Activated CD4-positive, alpha-beta T cell treated with anti-CD3 and anti-CD28 coated beads, Interleukin-2, amount 10 ng/mL, durations not matched to agents 24 days and 14 days (primary cell): ENCODE data around the gene PRKCA. TPM values are rescaled to one million over a fixed set of nuclear protein-coding genes. Genes with fewer than 3 reads are reported as not detected.

Source experiments
- DNase-seq: peaks from one replicate; pipeline ENCODE4 v3.0.0; 2022
- H3K27ac Mint-ChIP-seq: one replicate; pipeline ENCODE4 v1.8.0; 2022; ENCODE audit warnings: mild to moderate bottlenecking, mixed read lengths
- H3K27me3 Mint-ChIP-seq: one replicate; pipeline ENCODE4 v1.8.0; 2022; ENCODE audit warnings: mixed read lengths
- H3K36me3 Mint-ChIP-seq: one replicate; pipeline ENCODE4 v1.8.0; 2022; ENCODE audit warnings: low read depth, mild to moderate bottlenecking, mixed read lengths
- H3K4me1 Mint-ChIP-seq: one replicate; pipeline ENCODE4 v1.8.0; 2021; ENCODE audit warnings: mixed read lengths
- H3K4me3 Mint-ChIP-seq: one replicate; pipeline ENCODE4 v1.8.0; 2022; ENCODE audit warnings: mild to moderate bottlenecking, moderate library complexity, mixed read lengths
- H3K9me3 Mint-ChIP-seq: one replicate; pipeline ENCODE4 v1.8.0; 2021; ENCODE audit warnings: mixed read lengths
- intact Hi-C: fragments of 100-400 bp; cut with micrococcal nuclease; formaldehyde crosslinking; loops from one replicate; pipeline ENCODE4 v1.15.1; 2023
- total RNA-seq: library from RNA; stranded (reverse); gene quantifications from 2 replicates; pipeline ENCODE4 v1.2.3, GENCODE V29; 2022

The PRKCA gene
- total RNA-seq, 1 donor from 2014 or later, result 164 TPM

DNA sequence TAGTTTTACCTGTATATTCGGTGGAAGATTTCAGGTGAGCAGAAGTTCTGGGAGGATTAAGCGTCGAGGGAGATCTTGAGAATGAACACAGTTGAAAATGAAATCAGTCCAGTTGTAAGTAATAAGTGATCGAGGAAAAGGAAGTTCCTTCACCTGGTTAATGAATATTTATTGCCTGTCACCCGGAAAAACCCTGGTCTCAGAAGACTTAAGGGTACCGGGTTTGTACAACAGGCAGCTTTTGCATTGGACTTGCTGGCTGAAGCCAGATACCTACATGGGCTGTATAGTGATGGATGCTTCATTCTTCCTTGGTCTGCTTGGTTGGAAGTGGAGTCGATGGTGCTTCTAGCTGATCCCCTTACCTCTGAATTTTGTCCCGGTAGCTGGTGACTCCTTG is 72.7 kb downstream of the PRKCA start:
- Mint-ChIP-seq H3K36me3 (peaks cover 26% of the 10 kb centered on the region), H3K4me3 (peak overlapping the region; percentile 64), H3K4me1 (peaks cover 58% of the 10 kb centered on the region), H3K9me3 (no peaks in the 10 kb centered on the region), H3K27me3 (no peaks in the 10 kb centered on the region), H3K27ac (peak overlapping the region; percentile 86)
- intact Hi-C loops, result loop anchor here (10.0 kb wide), 1 partner anchor 50 kb away; no protein-coding TSS in a partner anchor
- no peak for DNase-seq

DNA sequence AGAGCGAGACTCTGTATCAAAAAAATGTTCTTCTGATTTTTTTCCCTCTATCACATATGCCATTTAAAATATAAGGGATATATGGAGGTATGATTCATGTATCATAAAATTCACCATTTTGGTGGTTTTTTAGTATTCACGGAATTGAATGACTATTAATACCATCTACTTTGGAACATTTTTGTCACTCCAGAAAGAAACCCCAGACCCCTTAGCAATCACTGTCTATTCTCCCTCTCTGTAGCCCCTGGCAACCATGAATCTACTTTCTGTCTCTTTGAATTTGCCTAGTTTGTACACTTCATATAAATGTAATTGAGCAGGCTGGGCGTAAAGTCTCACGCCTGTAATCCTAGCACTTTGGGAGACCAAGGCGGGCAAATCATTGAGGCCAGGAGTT is 75.9 kb downstream of the PRKCA start:
- intact Hi-C loops, result loop anchor here (10.0 kb wide), 1 partner anchor 47 kb away; no protein-coding TSS in a partner anchor
- H3K27ac Mint-ChIP-seq, result no peak overlapping the region
- no peaks in the 10 kb centered on the region for H3K27me3 Mint-ChIP-seq
- H3K4me3 Mint-ChIP-seq, result no peak overlapping the region
- H3K4me1 Mint-ChIP-seq, result peaks cover 53% of the 10 kb centered on the region
- H3K9me3 Mint-ChIP-seq, result no peaks in the 10 kb centered on the region
- peaks cover 28% of the 10 kb centered on the region for H3K36me3 Mint-ChIP-seq
- DNase-seq, result no peak

DNA sequence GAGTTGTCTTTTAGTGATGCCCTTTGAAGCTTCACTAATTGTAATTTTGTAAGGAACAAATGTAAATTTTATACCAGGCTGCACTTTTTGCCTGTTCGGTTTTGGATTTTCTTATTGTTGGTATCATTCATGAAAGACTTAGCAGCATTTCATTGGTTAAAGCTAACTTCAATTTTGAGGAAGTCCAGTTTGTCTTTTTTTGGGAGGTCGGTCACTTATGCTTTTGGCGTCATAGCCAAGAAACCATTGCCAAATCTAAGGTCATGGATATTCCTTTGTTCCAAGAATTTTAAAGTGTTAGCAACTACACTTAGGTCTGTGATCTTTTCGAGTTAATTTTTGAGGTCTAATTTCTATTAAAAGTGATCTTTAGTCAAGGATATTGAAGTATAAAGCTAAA is 77.1 kb downstream of the PRKCA start:
- Mint-ChIP-seq H3K4me3 (no peak overlapping the region), H3K27ac (peak overlapping the region; percentile 42), H3K9me3 (no peaks in the 10 kb centered on the region), H3K4me1 (peaks cover 47% of the 10 kb centered on the region), H3K36me3 (peaks cover 31% of the 10 kb centered on the region), H3K27me3 (no peaks in the 10 kb centered on the region)
- intact Hi-C loops, result loop anchor here (10.0 kb wide), 1 partner anchor 45 kb away; no protein-coding TSS in a partner anchor
- DNase-seq, result no peak

DNA sequence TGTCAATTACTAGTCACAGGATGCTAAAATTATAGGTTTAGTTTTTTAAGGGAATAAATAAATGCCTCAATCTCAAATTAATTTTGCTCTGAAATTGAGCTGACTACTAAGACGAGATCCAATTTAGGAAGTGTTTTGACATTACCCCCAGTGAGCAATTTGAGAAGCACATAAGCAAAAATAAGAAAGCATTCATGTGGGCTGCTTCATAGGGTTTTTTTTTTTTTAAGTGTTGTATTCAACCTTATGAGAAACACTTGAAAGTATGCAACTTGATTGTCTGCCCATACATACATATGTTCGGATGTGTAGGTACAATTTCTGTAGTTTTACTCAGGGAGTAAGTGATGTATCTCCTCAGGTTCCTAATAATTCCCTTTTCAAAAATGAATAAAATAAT is 77.6 kb downstream of the PRKCA start:
- Mint-ChIP-seq H3K4me1 (peaks cover 44% of the 10 kb centered on the region), H3K27ac (no peak overlapping the region), H3K4me3 (no peak overlapping the region), H3K36me3 (peaks cover 33% of the 10 kb centered on the region), H3K27me3 (no peaks in the 10 kb centered on the region), H3K9me3 (no peaks in the 10 kb centered on the region)
- intact Hi-C loops, result loop anchor here (2.0 to 10.0 kb wide), 3 partner anchors 15 to 45 kb away; no protein-coding TSS in a partner anchor
- DNase-seq, result no peak

DNA sequence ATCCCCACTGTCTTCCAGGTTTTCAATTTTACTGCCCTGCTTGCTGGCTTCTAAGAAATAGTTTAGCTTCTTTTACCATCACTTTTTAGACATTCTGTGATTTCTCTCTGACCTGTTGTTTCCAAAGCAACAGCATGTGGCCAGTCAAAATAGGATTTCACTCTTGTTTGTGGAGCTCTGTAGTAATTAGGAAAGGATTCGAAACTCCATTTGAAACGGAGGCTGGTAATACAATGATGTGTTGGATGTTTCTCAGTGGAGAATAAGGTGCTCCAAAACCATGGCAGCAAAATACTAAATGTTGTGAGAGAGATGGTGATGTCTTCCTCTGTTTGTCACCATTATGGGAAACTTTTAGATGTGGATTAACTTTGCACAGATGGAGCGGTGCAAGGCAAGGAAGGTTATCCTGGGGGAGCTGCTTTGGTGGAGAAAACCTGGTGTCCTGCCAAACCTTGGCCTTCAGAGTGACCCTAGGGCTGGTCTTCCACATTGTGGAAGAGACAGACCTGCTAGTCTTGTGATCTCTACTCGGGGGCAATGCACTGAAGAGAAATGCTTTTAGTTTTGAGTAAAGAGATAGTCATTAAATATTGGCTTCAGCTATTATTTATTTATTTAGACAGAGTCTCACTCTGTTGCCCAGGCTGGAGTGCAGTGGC is 79.4 kb downstream of the PRKCA start:
- DNase-seq, result no peak
- Mint-ChIP-seq H3K27me3 (no peaks in the 10 kb centered on the region), H3K27ac (peak overlapping the region; percentile 78), H3K4me1 (peaks cover 44% of the 10 kb centered on the region), H3K4me3 (no peak overlapping the region), H3K36me3 (peaks cover 35% of the 10 kb centered on the region), H3K9me3 (no peaks in the 10 kb centered on the region)
- intact Hi-C loops, result loop anchor here (2.0 to 5.0 kb wide), 3 partner anchors 17 to 35 kb away; no protein-coding TSS in a partner anchor

DNA sequence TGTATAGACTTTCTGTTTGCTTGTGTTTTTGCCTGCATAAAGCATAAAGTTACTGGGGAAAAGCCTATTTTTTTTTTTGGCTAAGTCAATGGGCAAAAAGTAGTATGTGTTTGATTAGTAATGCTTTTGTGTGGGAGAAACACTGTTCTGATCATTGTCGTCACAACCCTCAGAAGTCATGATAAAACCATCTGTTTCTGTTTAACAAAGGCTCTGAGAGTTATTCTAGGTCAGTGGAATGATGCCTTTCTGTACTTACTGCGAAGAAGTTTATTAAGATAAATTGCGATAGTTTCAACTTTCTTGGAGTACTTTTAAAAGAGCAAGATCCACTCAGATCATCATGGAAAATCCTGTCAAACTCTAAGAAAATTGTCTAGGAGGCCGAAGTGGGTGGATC is 80.9 kb downstream of the PRKCA start:
- peak overlapping the region; percentile 66 for H3K27ac Mint-ChIP-seq

DNA sequence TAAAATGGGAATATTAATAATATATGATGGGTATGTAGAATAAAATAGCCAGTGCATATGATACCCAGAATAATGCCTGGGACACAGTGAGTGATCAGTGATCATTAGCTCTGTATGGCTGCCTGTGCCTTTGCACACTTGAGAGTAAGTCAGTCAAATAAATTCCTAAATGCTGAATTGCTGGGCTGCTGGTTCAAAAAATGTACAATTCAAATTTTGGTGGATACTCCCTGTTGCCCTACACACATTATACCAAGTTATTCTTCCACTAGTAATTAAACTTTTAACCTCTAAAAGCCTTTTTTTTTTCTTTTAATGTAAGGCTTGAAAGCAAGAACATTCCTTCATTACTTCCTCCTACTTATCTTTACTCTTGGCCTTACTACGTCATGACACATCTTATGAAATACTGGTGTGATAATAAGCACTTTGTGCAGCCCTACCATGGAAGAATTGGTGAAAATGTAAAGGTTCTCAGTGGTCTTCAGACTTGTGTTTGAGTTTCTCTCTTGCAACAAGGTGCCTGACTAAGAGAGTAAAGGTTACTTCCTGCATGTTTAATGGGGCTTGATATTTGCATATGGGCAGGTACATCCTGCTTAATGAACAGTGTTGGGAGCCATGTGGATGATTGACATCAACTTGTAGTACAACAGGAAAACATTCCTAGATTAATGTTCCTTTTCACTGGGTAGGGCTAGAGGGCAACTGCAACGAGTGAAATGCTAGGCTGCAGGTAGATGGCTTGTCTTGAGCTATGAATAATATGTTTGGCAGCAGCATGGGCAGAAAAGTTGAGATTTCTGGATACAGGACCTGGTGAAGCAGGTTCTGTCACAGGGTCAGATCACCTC is 84.3 kb downstream of the PRKCA start:
- Mint-ChIP-seq H3K4me3 (no peak overlapping the region), H3K27ac (peak overlapping the region; percentile 68), H3K36me3 (peaks cover 59% of the 10 kb centered on the region), H3K9me3 (no peaks in the 10 kb centered on the region), H3K4me1 (peaks cover 58% of the 10 kb centered on the region), H3K27me3 (no peaks in the 10 kb centered on the region)
- intact Hi-C loops, result no loop called here
- DNase-seq, result no peak

More for the DNA sequence above, 80.9 kb downstream of the PRKCA start:
- H3K36me3 Mint-ChIP-seq, result peaks cover 41% of the 10 kb centered on the region
- no peaks in the 10 kb centered on the region for H3K27me3 Mint-ChIP-seq
- H3K4me1 Mint-ChIP-seq, result peaks cover 53% of the 10 kb centered on the region
- H3K9me3 Mint-ChIP-seq, result no peaks in the 10 kb centered on the region
- no peak for DNase-seq
- intact Hi-C loops, result loop anchor here (2.0 to 5.0 kb wide), 2 partner anchors 15 to 36 kb away; no protein-coding TSS in a partner anchor
- no peak overlapping the region for H3K4me3 Mint-ChIP-seq

DNA sequence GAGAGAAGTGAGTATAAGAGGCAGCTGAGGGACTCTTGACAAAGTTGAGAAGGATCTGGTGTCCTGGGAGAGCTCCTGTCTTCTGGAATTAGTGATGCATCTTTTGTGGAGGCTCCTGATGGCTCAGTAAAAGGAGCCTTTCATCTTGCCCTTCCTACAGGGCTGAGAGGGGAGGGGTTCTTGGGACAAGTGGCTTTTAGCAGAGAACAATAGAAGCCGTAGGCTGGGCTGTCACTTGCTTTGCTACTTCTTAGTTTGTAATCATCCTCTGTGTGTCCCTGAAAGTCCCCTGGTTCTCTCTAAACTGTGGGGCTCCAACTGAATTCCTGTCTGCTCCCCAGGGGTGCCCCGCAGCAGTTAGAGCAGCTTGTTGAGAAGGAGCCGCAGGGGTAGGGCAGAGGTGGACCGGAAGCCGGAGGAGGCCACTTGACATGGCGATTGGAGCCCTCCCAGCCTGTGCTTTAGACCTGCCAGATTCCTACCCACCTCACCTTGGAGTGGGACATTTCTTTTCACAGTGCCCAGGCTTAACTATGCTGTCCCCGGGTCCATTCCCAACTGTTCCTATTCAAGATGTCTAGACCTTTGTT is 85.1 kb downstream of the PRKCA start:
- intact Hi-C loops, result no loop called here
- H3K36me3 Mint-ChIP-seq, result peaks cover 57% of the 10 kb centered on the region
- H3K9me3 Mint-ChIP-seq, result no peaks in the 10 kb centered on the region
- no peaks in the 10 kb centered on the region for H3K27me3 Mint-ChIP-seq
- peaks cover 63% of the 10 kb centered on the region for H3K4me1 Mint-ChIP-seq
- DNase-seq, result no peak
- no peak overlapping the region for H3K4me3 Mint-ChIP-seq
- H3K27ac Mint-ChIP-seq, result peak overlapping the region; percentile 68

DNA sequence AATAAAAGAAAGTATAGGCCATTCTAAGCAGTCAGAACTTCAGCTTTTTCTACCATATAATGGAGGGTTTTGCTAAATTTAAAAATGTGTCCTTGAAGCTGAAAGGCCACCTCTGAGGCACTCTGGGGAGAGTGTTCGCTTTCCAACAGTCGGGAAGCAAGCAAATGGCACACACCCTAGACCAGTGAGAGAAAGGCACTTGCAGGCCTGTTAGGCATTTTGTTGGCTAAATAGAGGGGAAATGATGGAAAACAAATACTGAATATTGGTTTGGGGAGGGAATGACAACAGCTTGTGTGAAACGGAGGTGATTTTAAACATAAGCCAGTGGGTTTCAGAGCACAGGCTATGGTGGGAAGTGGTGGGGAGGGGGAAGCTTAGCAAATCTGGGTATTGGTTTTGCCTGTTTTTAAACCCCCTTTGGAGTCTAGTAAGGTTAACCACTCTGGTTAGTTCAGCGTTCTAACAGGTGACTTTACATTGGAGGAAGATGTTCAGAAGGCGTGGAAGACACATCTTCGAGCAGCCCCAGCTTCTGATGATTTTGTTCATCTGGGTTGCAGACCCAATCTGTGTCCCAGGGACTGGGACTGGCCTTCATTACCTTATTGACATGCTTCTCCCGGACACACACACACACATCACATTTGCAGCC is 90.5 kb downstream of the PRKCA start:
- H3K36me3 Mint-ChIP-seq, result peaks cover 51% of the 10 kb centered on the region
- intact Hi-C loops, result loop anchor here (10.0 kb wide), 1 partner anchor 242 kb away; no protein-coding TSS in a partner anchor
- H3K27me3 Mint-ChIP-seq, result no peaks in the 10 kb centered on the region
- DNase-seq, result no peak
- H3K27ac Mint-ChIP-seq, result no peak overlapping the region
- peaks cover 59% of the 10 kb centered on the region for H3K4me1 Mint-ChIP-seq
- H3K4me3 Mint-ChIP-seq, result no peak overlapping the region
- no peaks in the 10 kb centered on the region for H3K9me3 Mint-ChIP-seq

DNA sequence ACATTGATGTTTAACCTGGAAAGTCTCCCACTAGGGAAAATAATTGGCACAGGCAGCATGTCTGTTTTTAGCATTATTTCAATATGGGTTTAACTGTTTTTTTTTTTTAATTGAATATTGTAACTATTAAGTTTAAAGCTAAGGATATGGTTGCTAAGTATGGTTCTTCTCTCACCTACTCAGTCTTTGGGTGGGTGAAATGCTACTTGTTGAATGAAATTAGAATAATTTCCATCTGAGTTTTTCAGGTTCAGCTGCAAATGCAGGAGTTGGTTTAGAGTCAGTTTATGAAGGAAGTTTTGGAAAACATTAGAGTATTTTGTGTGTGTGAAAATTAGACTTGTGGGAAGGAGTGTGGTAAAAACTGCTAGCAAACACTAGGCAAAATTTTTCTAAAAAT is 93.5 kb downstream of the PRKCA start:
- peak overlapping the region; percentile 83 for H3K27ac Mint-ChIP-seq
- H3K4me3 Mint-ChIP-seq, result peak overlapping the region; percentile 24
- H3K9me3 Mint-ChIP-seq, result no peaks in the 10 kb centered on the region
- intact Hi-C loops, result loop anchor here (5.0 to 10.0 kb wide), 2 partner anchors 116 to 239 kb away; no protein-coding TSS in a partner anchor
- H3K27me3 Mint-ChIP-seq, result no peaks in the 10 kb centered on the region
- DNase-seq, result no peak
- H3K4me1 Mint-ChIP-seq, result peaks cover 67% of the 10 kb centered on the region
- peaks cover 37% of the 10 kb centered on the region for H3K36me3 Mint-ChIP-seq

DNA sequence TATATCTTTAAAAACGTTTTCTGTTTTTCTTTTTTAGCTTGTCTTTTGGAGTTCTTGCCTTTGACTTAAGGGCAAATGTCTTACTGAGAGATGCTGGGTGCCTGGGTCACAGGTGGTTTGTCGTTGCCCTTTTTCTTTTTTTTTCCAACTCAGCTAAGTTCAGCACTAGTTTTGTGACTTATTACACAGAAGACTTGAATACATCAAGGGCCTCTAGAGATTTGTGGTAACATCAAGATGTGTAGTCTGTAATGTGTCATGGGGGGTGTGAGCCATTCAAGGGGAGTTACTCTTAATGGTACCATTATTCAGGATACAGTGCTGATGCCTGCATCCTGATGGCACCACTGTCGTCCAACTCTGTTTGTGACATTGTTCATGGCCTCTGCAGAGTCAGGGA is 95.1 kb downstream of the PRKCA start:
- peaks cover 67% of the 10 kb centered on the region for H3K4me1 Mint-ChIP-seq
- H3K4me3 Mint-ChIP-seq, result peak overlapping the region; percentile 35
- H3K27ac Mint-ChIP-seq, result peak overlapping the region; percentile 86
- intact Hi-C loops, result loop anchor here (5.0 to 10.0 kb wide), 2 partner anchors 115 to 237 kb away; no protein-coding TSS in a partner anchor
- peaks cover 7% of the 10 kb centered on the region for H3K9me3 Mint-ChIP-seq
- H3K36me3 Mint-ChIP-seq, result peaks cover 39% of the 10 kb centered on the region
- DNase-seq, result peak; percentile 62
- H3K27me3 Mint-ChIP-seq, result no peaks in the 10 kb centered on the region

DNA sequence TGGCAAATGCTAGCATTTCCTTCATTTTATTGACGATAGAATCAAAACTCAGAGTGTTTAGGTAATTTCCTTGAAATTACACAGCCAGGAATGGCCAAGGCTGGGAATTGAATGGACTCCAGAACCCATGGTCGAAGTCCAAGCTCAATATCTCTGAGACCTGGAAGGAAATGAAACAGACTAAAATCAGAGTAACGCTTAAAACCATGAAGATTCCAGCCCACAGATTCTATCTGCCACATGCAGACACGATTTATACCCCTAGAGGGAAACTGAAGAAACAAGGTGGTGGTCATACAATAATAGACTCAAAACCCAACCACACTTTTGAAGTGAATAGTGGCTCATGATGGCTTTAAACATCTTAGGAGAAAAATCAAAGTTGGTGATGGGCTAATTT is 95.6 kb downstream of the PRKCA start:
- Mint-ChIP-seq H3K4me1 (peaks cover 69% of the 10 kb centered on the region), H3K36me3 (peaks cover 36% of the 10 kb centered on the region)
- intact Hi-C loops, result loop anchor here (2.0 to 10.0 kb wide), 4 partner anchors 15 to 237 kb away; no protein-coding TSS in a partner anchor

DNA sequence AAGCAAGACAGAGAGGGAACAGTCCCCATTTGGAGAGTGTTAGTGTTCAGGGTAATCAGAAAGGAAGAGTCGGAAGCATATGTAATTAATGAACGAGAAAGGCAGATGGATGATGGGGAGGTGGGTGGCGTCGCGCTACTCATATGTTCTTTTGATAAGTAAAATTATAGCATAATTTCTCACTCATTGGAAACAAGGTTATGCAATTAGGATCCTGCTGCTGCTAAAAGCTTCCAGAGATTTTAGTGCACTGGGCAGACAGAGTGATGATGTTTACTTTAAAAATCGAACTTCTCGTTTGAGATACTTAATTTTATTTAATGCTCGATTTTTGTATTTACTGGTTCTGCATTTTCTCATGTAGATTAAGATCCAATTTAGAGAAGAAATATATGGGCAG is 96.2 kb downstream of the PRKCA start:
- Mint-ChIP-seq H3K27me3 (no peaks in the 10 kb centered on the region), H3K27ac (peak overlapping the region; percentile 86), H3K4me1 (peaks cover 75% of the 10 kb centered on the region), H3K9me3 (peaks cover 7% of the 10 kb centered on the region), H3K4me3 (peak overlapping the region; percentile 60), H3K36me3 (peaks cover 34% of the 10 kb centered on the region)
- intact Hi-C loops, result loop anchor here (1.0 to 10.0 kb wide), 7 partner anchors 16 to 236 kb away; no protein-coding TSS in a partner anchor
- no peak for DNase-seq

More for the DNA sequence above, 95.6 kb downstream of the PRKCA start:
- Mint-ChIP-seq H3K27me3 (no peaks in the 10 kb centered on the region), H3K27ac (peak overlapping the region; percentile 86), H3K9me3 (peaks cover 7% of the 10 kb centered on the region), H3K4me3 (peak overlapping the region; percentile 60)
- DNase-seq, result no peak
